SK-N-SH treated with all-trans-retinoic acid at 6 μM for 48 hours (cell line): ENCODE results near the gene GMEB2.
"Not testable (repeated sequence)": the region's sequence is repeated elsewhere in the genome, so short reads cannot be mapped to it uniquely, and the experiment has no call there.

Experiments
- ARNTL ChIP-seq: fragments of 450-650 bp; formaldehyde crosslinking; IDR thresholded peaks from 2 replicates; pipeline ENCODE4 v1.5.0; 2020; ENCODE audit warnings: low read depth, mild to moderate bottlenecking, moderate library complexity, borderline replicate concordance
- BACH2 ChIP-seq: fragments of 250-450 bp; sonication (Bioruptor Pico); IDR thresholded peaks from 2 replicates; pipeline ENCODE4 v1.9.0; 2021; ENCODE audit warnings: mild to moderate bottlenecking, borderline replicate concordance
- ESRRG ChIP-seq: fragments of 250-450 bp; sonication (Bioruptor Pico); IDR thresholded peaks from 2 replicates; pipeline ENCODE4 v1.6.1; 2021; ENCODE audit warnings: mild to moderate bottlenecking
- PATZ1 ChIP-seq: fragments of 250-450 bp; sonication (Bioruptor Pico); IDR thresholded peaks from 2 replicates; pipeline ENCODE4 v1.8.0; 2020; ENCODE audit warnings: mild to moderate bottlenecking, moderate library complexity, borderline replicate concordance
- PPARA ChIP-seq: fragments of 250-450 bp; sonication (Bioruptor Pico); IDR thresholded peaks from 2 replicates; pipeline ENCODE4 v1.5.0; 2020; ENCODE audit warnings: mild to moderate bottlenecking, borderline replicate concordance
- RARB ChIP-seq: fragments of 250-450 bp; sonication (Bioruptor Pico); IDR thresholded peaks from 2 replicates; pipeline ENCODE4 v1.8.0; 2021; ENCODE audit warnings: mild to moderate bottlenecking, moderate library complexity
- ZFP3 ChIP-seq: fragments of 250-450 bp; sonication (Bioruptor Pico); IDR thresholded peaks from 2 replicates; pipeline ENCODE4 v1.5.0; 2020; ENCODE audit warnings: mild to moderate bottlenecking, moderate library complexity
- ZFP30 ChIP-seq: fragments of 450-650 bp; formaldehyde crosslinking; IDR thresholded peaks from 2 replicates; pipeline ENCODE4 v1.5.0; 2022; ENCODE audit warnings: mild to moderate bottlenecking, moderate library complexity
- ZNF70 ChIP-seq: fragments of 450-650 bp; formaldehyde crosslinking; IDR thresholded peaks from 2 replicates; pipeline ENCODE4 v1.5.0; 2020; ENCODE audit warnings: mild to moderate bottlenecking, moderate library complexity
- ZNF8 ChIP-seq: fragments of 450-650 bp; formaldehyde crosslinking; IDR thresholded peaks from 2 replicates; pipeline ENCODE4 v1.5.0; 2020; ENCODE audit warnings: mild to moderate bottlenecking, moderate library complexity

- TF ChIP-seq ZNF70 (CRISPR knock-in tag); PPARA (CRISPR knock-in tag); RARB (CRISPR knock-in tag); ZFP30 (CRISPR knock-in tag); PATZ1; ZNF8 (CRISPR knock-in tag); BACH2; ARNTL (CRISPR knock-in tag); ESRRG (CRISPR knock-in tag); ZFP3 (CRISPR knock-in tag): not testable (repeated sequence)
Observed at GRCh38 chr20:63650486-63650885, 23.6 kb upstream of the GMEB2 start.
